A549 treated with GW870086 at 1 μM for 4 hours (cell line): ENCODE results near the gene RBX1. TPM values are rescaled to one million over a fixed set of nuclear protein-coding genes. Genes with fewer than 3 reads are reported as not detected.

Experiments used
- total RNA-seq: library from RNA; stranded (reverse); fragments of 200-300 nt; extraction: Qiagen RNA extraction; gene quantifications from 5 replicates; pipeline ENCODE4 v1.2.3, GENCODE V29; 2022; ENCODE audit warnings: low read depth

The RBX1 gene
- total RNA-seq: 54.2 to 56.0 TPM (median 54.7 TPM) in 5 replicates

GRCh38 chr22:40950962-40951794 lies at the start of gene RBX1:
RBX1 (plus strand) TSS chr22:40951378; CDS start chr22:40951399, 21 bp downstream.

Other genes with a start within 250 kb of the RBX1 start
- 22.1 to 25.0 TPM (median 22.9 TPM) in 5 replicates for gene SLC25A17, start 132.0 kb upstream of the RBX1 start, total RNA-seq
- gene ST13, start 94.7 kb upstream of the RBX1 start, total RNA-seq: 156 to 166 TPM (median 162 TPM) in 5 replicates
- gene XPNPEP3, start 94.2 kb upstream of the RBX1 start, total RNA-seq: 7.9 to 11.9 TPM (median 8.2 TPM) in 5 replicates
- gene DNAJB7, start 89.3 kb upstream of the RBX1 start, total RNA-seq: not detected in 5 replicates
- 13.2 to 22.3 TPM (median 18.9 TPM) in 5 replicates for gene EP300, start 141.2 kb downstream of the RBX1 start, total RNA-seq